Measurements from ENCODE around the gene SPIB.

The SPIB gene

DNA sequence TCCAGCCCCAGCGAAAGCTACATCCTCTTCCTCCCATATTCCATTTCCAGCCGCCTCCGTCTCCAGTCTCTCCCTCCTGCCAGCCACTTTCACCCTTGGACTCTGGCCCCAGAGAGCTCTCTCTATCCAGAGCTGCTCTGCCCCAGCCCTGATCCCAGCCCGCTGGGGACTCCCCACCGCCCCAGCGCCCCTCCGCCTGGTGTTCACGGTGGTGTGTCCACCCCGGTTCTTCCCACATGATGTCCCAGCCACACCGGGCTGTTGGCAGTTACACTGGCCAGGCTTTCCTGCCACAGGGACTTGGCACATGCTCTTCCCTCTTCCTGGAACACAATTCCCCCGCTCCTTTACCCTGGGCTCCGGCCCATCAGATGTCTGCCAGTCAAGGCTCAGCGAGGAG lies 46.3 kb downstream of the SPIB start:
- Histone ChIP-seq H3K27ac (ENCODE audit: low read length) (no peak overlapping the region), H3K27me3 (ENCODE audit: low read depth, low read length) (no peaks in the 10 kb centered on the region), H3K4me3 (ENCODE audit: low read length) (no peak overlapping the region), H4K20me1 (ENCODE audit: insufficient read depth, low read length) (no peaks in the 10 kb centered on the region), H3K36me3 (replicated peaks; ENCODE audit: low read depth, low read length) (no peaks in the 10 kb centered on the region), H3K4me1 (ENCODE audit: low read length) (peaks cover 15% of the 10 kb centered on the region), H3K4me2 (ENCODE audit: low read length) (no peak overlapping the region), H2AFZ (ENCODE audit: low read depth, low read length) (no peak overlapping the region), H3K79me2 (ENCODE audit: low read length) (no peaks in the 10 kb centered on the region), H3K9ac (ENCODE audit: low read length) (no peak overlapping the region), H3K9me3 (ENCODE audit: insufficient read depth, low read length) (no peaks in the 10 kb centered on the region)
- TF ChIP-seq EZH2phosphoT487 (IDR thresholded peaks at IDR 0.05; ENCODE audit: low read depth): no peak
- TF ChIP-seq, protein P1, sequence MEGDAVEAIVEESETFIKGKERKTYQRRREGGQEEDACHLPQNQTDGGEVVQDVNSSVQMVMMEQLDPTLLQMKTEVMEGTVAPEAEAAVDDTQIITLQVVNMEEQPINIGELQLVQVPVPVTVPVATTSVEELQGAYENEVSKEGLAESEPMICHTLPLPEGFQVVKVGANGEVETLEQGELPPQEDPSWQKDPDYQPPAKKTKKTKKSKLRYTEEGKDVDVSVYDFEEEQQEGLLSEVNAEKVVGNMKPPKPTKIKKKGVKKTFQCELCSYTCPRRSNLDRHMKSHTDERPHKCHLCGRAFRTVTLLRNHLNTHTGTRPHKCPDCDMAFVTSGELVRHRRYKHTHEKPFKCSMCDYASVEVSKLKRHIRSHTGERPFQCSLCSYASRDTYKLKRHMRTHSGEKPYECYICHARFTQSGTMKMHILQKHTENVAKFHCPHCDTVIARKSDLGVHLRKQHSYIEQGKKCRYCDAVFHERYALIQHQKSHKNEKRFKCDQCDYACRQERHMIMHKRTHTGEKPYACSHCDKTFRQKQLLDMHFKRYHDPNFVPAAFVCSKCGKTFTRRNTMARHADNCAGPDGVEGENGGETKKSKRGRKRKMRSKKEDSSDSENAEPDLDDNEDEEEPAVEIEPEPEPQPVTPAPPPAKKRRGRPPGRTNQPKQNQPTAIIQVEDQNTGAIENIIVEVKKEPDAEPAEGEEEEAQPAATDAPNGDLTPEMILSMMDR (IDR thresholded peaks at IDR 0.05; ENCODE audit: low read depth, low read length): no peak

DNA sequence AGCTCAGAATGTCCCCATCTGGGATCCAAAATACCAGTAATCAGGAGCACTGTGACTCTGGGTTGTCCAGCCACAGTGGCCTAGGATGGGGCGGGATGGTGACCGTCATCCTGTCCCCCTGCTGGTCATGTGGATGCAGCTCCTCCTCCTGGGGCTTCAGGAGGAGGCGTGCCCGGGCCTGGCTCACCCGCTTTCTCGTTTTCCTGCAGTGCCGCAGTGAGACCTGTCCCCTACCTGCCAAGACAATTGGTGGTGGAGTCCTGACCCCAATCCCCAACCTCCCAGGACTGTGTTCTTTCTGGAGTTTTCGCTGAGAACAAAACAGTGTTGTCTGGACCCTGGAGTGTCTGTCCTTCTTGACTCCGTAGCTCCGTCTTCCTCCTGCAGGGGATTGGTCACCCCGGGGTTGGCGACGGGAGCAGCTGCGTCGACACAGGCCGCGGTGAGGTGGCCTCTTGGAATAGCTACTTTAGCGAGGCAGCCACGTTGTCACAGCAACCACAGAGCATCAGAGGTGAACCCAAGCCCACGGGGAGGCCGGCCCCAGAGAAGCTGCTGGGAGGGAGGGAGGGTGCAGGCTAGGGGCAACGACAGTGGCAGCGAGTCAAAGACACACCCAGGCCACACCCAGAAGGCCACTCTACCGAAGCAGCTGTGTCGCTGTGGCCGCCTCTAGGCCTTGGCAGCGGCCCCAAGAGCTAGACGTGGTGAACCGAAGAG lies 47.4 kb downstream of the SPIB start:
- no peaks in the 10 kb centered on the region for H3K27me3 ChIP-seq (ENCODE audit: low read depth, low read length)
- H3K27ac ChIP-seq (ENCODE audit: low read length): no peak overlapping the region
- H3K4me3 ChIP-seq (ENCODE audit: low read length): no peak overlapping the region
- H4K20me1 ChIP-seq (ENCODE audit: insufficient read depth, low read length): no peaks in the 10 kb centered on the region
- H3K4me2 ChIP-seq (ENCODE audit: low read length): no peak overlapping the region
- H3K36me3 ChIP-seq (replicated peaks; ENCODE audit: low read depth, low read length): no peaks in the 10 kb centered on the region
- no peaks in the 10 kb centered on the region for H3K9me3 ChIP-seq (ENCODE audit: insufficient read depth, low read length)
- no peak overlapping the region for H3K9ac ChIP-seq (ENCODE audit: low read length)
- H3K4me1 ChIP-seq (ENCODE audit: low read length): peaks cover 4% of the 10 kb centered on the region
- no peaks in the 10 kb centered on the region for H3K79me2 ChIP-seq (ENCODE audit: low read length)
- TF ChIP-seq, protein P1 (IDR thresholded peaks at IDR 0.05; ENCODE audit: low read depth, low read length): 0 out of 2 replicates have a peak, but pooled peaks have one; percentile 5
- TF ChIP-seq EZH2phosphoT487 (IDR thresholded peaks at IDR 0.05; ENCODE audit: low read depth): no peak
- H2AFZ ChIP-seq (ENCODE audit: low read depth, low read length): no peak overlapping the region

DNA sequence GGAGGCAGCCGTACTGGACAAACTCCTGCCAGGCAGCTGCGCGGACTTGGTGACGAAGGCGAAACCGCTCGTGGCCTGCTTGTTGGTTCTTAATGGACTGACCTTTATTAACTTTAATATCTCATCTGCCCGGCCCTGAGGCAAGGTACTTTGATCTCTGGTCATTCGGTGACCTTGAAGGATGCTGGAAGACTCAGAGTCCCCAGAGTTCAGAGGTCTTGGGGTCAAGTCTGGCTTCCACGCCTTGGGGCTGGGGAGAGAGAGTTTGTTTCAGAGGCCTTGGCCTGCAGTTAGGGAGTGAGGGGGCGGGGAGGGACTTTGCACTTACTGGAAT lies 47.9 kb downstream of the SPIB start:
- no peaks in the 10 kb centered on the region for H3K27me3 ChIP-seq (ENCODE audit: low read depth, low read length)

DNA sequence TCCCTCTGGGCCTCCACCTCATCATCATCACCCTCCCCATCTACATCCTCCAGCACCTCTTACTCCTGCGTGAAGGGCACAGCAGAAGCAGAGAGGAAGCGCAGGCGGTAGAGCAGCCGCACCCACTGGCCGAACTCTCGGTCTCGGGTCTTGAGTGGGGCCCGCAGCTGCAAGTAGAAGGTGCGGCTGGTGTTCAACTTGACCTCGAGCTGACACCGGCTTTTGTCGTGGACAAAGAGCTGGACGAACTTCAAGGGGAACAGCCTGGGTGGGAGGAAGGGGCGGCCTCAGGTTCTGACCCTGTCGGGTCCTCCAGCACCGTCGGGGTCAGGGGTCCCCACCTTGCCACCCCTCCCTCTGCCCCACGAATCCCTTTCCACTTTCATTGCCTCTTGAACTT lies 48.8 kb downstream of the SPIB start:
- no peak overlapping the region for H3K27ac ChIP-seq (ENCODE audit: low read length)
- H3K4me1 ChIP-seq (ENCODE audit: low read length): no peaks in the 10 kb centered on the region
- H3K9me3 ChIP-seq (ENCODE audit: insufficient read depth, low read length): no peaks in the 10 kb centered on the region
- H3K27me3 ChIP-seq (ENCODE audit: low read depth, low read length): no peaks in the 10 kb centered on the region
- TF ChIP-seq, protein P1 (IDR thresholded peaks at IDR 0.05; ENCODE audit: low read depth, low read length): no peak
- TF ChIP-seq EZH2phosphoT487 (IDR thresholded peaks at IDR 0.05; ENCODE audit: low read depth): no peak
- no peak overlapping the region for H3K9ac ChIP-seq (ENCODE audit: low read length)
- H2AFZ ChIP-seq (ENCODE audit: low read depth, low read length): no peak overlapping the region
- H3K79me2 ChIP-seq (ENCODE audit: low read length): no peaks in the 10 kb centered on the region
- no peak overlapping the region for H3K4me2 ChIP-seq (ENCODE audit: low read length)
- no peaks in the 10 kb centered on the region for H4K20me1 ChIP-seq (ENCODE audit: insufficient read depth, low read length)
- no peaks in the 10 kb centered on the region for H3K36me3 ChIP-seq (replicated peaks; ENCODE audit: low read depth, low read length)
- H3K4me3 ChIP-seq (ENCODE audit: low read length): no peak overlapping the region

More for the DNA sequence above, 47.9 kb downstream of the SPIB start:
- no peak overlapping the region for H3K27ac ChIP-seq (ENCODE audit: low read length)
- no peak overlapping the region for H3K9ac ChIP-seq (ENCODE audit: low read length)
- no peak overlapping the region for H3K4me2 ChIP-seq (ENCODE audit: low read length)
- TF ChIP-seq, protein P1 (IDR thresholded peaks at IDR 0.05; ENCODE audit: low read depth, low read length): no peak
- TF ChIP-seq EZH2phosphoT487 (IDR thresholded peaks at IDR 0.05; ENCODE audit: low read depth): no peak
- H3K9me3 ChIP-seq (ENCODE audit: insufficient read depth, low read length): no peaks in the 10 kb centered on the region
- H4K20me1 ChIP-seq (ENCODE audit: insufficient read depth, low read length): no peaks in the 10 kb centered on the region
- no peak overlapping the region for H3K4me3 ChIP-seq (ENCODE audit: low read length)
- H3K4me1 ChIP-seq (ENCODE audit: low read length): no peaks in the 10 kb centered on the region
- no peaks in the 10 kb centered on the region for H3K36me3 ChIP-seq (replicated peaks; ENCODE audit: low read depth, low read length)
- no peak overlapping the region for H2AFZ ChIP-seq (ENCODE audit: low read depth, low read length)
- H3K79me2 ChIP-seq (ENCODE audit: low read length): no peaks in the 10 kb centered on the region

Data from OCI-LY3 (cell line).